ENCODE data around the gene ARFGAP1.
A peak's percentile ranks its signal among the peaks of the same experiment; 100 is the strongest.

DNA sequence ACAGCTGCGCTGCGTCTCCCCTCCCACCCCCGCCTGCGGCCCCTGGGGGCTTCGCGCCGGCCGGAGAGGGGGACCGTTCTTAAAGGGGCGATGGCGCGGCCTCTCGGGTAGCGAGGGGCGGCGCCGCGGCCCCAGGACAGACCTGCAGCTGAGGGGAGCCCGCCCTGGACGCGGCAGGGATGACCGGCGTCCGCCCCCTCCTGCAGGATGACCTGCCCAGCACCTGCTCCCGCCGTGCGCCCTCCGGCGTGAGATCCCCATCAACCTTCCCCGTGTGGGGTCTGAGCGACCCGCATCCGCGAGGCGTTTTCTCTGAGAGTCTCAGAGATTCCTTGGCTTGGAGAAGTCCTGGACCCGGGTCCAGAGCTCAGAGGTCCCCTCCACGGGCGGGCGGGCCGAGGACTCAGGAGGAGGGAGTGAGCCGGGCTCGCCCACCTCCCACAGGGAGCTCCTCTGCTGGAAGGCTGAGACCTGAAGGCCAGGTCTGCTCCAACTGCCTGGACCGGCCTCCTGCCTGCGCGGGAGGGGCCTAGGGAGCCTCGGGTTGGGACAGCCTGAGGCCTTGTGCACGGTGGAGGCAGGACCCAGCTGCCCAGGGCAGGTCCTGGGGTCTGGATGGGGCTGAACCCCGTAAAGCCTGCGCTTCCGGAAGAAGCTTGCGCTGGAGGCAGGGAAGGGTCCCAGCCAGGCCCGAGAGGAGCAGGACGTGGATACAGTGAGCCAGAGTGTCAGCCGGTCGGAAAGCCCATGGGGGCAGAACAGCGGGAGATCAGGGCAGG lies 17.8 kb upstream of the ARFGAP1 start:
- peak; percentile 64 for TF ChIP-seq EZH2 (IDR thresholded peaks at IDR 0.05)
- TF ChIP-seq POLR2AphosphoS5 (IDR thresholded peaks at IDR 0.05; ENCODE audit: borderline replicate concordance, low read depth, low read length), result no peak
